ENCODE measurements around the gene EMC8.

Gene EMC8

GRCh38 chr16:85736921-85737320, 62.4 kb downstream of the EMC8 start:
- H3K4me3 ChIP-seq (ENCODE audit: low read depth, low read length), result no peak overlapping the region
- DNase-seq (ENCODE audit: low read depth), result no peak

- DNase-seq (ENCODE audit: low read depth), result no peak
- no peak overlapping the region for H3K4me3 ChIP-seq (ENCODE audit: low read depth, low read length)
Measured at GRCh38 chr16:85735946-85736345, 63.4 kb downstream of the EMC8 start.

- no peak overlapping the region for H3K4me3 ChIP-seq (ENCODE audit: low read depth, low read length)
- no peak for DNase-seq (ENCODE audit: low read depth)
Measured at GRCh38 chr16:85735225-85735635, 64.1 kb downstream of the EMC8 start.

- no peak overlapping the region for H3K4me3 ChIP-seq (ENCODE audit: low read depth, low read length)
- no peak for DNase-seq (ENCODE audit: low read depth)
Measured at GRCh38 chr16:85734311-85735017, 64.9 kb downstream of the EMC8 start.

GRCh38 chr16:85733839-85734170, 65.5 kb downstream of the EMC8 start:
- H3K4me3 ChIP-seq (ENCODE audit: low read depth, low read length), result no peak overlapping the region
- DNase-seq (ENCODE audit: low read depth), result peak; percentile 16

GRCh38 chr16:85733155-85733838, 66.0 kb downstream of the EMC8 start:
- H3K4me3 ChIP-seq (ENCODE audit: low read depth, low read length), result no peak overlapping the region

GRCh38 chr16:85731179-85731578, 68.2 kb downstream of the EMC8 start:
- no peak overlapping the region for H3K4me3 ChIP-seq (ENCODE audit: low read depth, low read length)
- no peak for DNase-seq (ENCODE audit: low read depth)

More at GRCh38 chr16:85733155-85733838, 66.0 kb downstream of the EMC8 start:
- DNase-seq (ENCODE audit: low read depth), result peak; percentile 46

GRCh38 chr16:85730186-85730465, 69.2 kb downstream of the EMC8 start:
- DNase-seq (ENCODE audit: low read depth), result no peak
- H3K4me3 ChIP-seq (ENCODE audit: low read depth, low read length), result no peak overlapping the region

- H3K4me3 ChIP-seq (ENCODE audit: low read depth, low read length), result no peak overlapping the region
- peak; percentile 19 for DNase-seq (ENCODE audit: low read depth)
Measured at GRCh38 chr16:85729452-85730185, 69.7 kb downstream of the EMC8 start.

GRCh38 chr16:85728879-85729278, 70.5 kb downstream of the EMC8 start:
- no peak overlapping the region for H3K4me3 ChIP-seq (ENCODE audit: low read depth, low read length)
- DNase-seq (ENCODE audit: low read depth), result no peak

Measured in skeletal muscle cell (primary cell).